Esophagus (tissue), 2 donors: ENCODE data around the gene PTPN4. TPM values are rescaled to one million over a fixed set of nuclear protein-coding genes. Genes with fewer than 3 reads are reported as not detected.

ENCODE experiments used
- H3K27ac ChIP-seq, 2 donors: one replicate each; pipeline ENCODE4 v1.5.1; 2013; ENCODE audit warnings: low read depth in 2 of 2, mild to moderate bottlenecking in 2 of 2, inconsistent platforms in 1 of 2, low read length in 1 of 2, moderate library complexity in 1 of 2
- H3K27me3 ChIP-seq, 2 donors: one replicate each; pipeline ENCODE4 v1.6.1; 2013; ENCODE audit warnings: low read length in 2 of 2, control low read depth in 1 of 2, mild to moderate bottlenecking in 1 of 2; ENCODE audit not compliant: insufficient read depth in 2 of 2, control insufficient read depth in 1 of 2
- H3K36me3 ChIP-seq, 2 donors: one replicate each; pipeline ENCODE4 v1.6.1; 2013; ENCODE audit warnings: low read length in 1 of 2; ENCODE audit not compliant: control insufficient read depth in 2 of 2, insufficient read depth in 2 of 2
- H3K4me1 ChIP-seq, 2 donors: one replicate each; pipeline ENCODE4 v1.6.1; 2013; ENCODE audit warnings: low read length in 1 of 2; ENCODE audit not compliant: control insufficient read depth in 2 of 2, insufficient read depth in 2 of 2
- H3K4me3 ChIP-seq, 2 donors: one replicate each; pipeline ENCODE4 v1.5.1; 2013; ENCODE audit warnings: low read length in 2 of 2, mild to moderate bottlenecking in 2 of 2, low read depth in 1 of 2, moderate library complexity in 1 of 2
- H3K9me3 ChIP-seq, 2 donors: one replicate each; pipeline ENCODE4 v1.6.1; 2013; ENCODE audit warnings: mild to moderate bottlenecking in 2 of 2, low read depth in 1 of 2, low read length in 1 of 2, moderate library complexity in 1 of 2; ENCODE audit not compliant: control insufficient read depth in 2 of 2, insufficient read depth in 1 of 2
- WGBS, 2 donors: extraction: QIAGEN DNeasy Blood & Tissue Kit; methylation state at CpG; one replicate each; pipeline ENCODE4 v1.1.7; 2013; 5-methylcytosine and 5-hydroxymethylcytosine counted together
- polyA plus RNA-seq, 2 donors: library from polyadenylated mRNA; stranded (reverse); fragments of 200-250 nt; gene quantifications; one replicate each; pipeline ENCODE4 v1.2.3, GENCODE V29; 2013
- donor health status: healthy with polysubstance abuse.
- donor health status: Bipolar disorder and iron deficiency.

Gene PTPN4, protein sequence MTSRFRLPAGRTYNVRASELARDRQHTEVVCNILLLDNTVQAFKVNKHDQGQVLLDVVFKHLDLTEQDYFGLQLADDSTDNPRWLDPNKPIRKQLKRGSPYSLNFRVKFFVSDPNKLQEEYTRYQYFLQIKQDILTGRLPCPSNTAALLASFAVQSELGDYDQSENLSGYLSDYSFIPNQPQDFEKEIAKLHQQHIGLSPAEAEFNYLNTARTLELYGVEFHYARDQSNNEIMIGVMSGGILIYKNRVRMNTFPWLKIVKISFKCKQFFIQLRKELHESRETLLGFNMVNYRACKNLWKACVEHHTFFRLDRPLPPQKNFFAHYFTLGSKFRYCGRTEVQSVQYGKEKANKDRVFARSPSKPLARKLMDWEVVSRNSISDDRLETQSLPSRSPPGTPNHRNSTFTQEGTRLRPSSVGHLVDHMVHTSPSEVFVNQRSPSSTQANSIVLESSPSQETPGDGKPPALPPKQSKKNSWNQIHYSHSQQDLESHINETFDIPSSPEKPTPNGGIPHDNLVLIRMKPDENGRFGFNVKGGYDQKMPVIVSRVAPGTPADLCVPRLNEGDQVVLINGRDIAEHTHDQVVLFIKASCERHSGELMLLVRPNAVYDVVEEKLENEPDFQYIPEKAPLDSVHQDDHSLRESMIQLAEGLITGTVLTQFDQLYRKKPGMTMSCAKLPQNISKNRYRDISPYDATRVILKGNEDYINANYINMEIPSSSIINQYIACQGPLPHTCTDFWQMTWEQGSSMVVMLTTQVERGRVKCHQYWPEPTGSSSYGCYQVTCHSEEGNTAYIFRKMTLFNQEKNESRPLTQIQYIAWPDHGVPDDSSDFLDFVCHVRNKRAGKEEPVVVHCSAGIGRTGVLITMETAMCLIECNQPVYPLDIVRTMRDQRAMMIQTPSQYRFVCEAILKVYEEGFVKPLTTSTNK
- 1 to 10 TPM; 2.0 to 4.5 TPM for polyA plus RNA-seq

DNA sequence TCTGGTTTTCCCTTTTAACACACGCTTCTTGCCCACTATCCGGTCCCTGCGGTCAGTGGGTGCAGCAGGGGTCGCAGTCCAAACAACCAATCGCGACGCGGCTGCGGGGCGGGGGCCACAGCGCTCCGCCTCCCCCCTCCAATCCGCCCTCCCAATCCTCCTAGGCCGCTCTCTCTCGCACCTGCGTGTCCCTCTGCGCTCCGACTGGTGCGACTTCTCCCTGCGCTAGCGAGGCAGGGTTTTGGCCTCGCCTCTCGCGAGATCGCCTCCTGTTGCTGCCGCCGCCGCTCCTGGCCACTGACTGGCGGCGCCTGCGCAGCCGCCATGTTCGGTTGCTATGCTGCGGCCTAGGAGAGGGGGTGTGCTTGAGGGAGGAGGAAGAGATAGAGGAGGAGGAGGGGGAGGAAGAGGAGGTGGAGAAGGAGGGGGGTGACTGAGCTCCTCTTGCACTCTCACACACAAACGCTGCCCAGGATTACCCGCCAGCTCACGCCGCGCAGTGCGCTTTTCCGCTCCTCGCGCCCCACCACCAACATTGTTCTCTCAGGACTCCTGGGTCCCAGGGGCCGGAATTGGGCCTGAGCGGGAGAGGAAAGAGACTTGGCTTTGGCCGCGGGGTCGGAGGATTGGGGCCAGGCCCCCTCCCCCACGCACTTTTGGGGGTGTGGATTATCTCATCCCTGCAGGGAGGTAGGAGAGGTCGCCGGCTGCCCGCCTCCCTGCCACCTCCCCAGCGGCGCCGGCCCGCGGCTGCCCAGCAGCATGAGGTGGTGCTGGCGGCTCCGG, at the start of gene PTPN4:
Gene PTPN4 (plus strand): TSS at position 472 of the 786 bp plus-strand sequence. CDS start 49,932 bp downstream, outside the sequence.
- no peaks in the 10 kb centered on the region for H3K27me3 ChIP-seq
- peak within 1 kb of the TSS; percentile 93 for H3K27ac ChIP-seq
- H3K4me1 ChIP-seq: peaks cover 0 to 2% of the 10 kb centered on the region in 2 donors
- H3K36me3 ChIP-seq: no peaks in the 10 kb centered on the region
- H3K9me3 ChIP-seq: no peaks in the 10 kb centered on the region
- H3K4me3 ChIP-seq: peak within 1 kb of the TSS; percentile 89 to 92
- 0 to 1% methylated on average over 58 to 59 of the region's 59 CpGs for WGBS, 2 donors

DNA sequence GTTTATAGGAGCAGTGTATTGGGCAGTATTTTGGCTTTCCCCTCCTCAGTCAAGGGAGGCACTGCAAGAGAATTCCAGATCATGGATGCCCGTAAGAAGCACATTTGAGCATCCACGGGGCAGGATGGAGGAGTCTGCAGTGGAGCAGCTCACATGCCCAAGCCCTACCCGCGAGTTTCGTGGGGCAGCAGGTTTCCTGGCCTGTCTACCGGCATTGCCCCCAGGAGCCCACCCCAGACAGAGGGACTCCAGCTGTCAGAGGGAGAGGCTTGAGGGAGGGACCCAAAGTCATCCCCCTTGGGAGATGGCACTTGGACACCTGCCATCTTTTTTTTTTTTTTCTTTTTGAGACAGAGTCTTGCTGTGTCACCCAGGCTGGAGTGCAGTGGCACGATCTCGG, 49.4 kb upstream of the PTPN4 start:
- H3K27me3 ChIP-seq: no peaks in the 10 kb centered on the region
- no peak overlapping the region for H3K4me3 ChIP-seq
- H3K4me1 ChIP-seq: no peaks in the 10 kb centered on the region
- H3K36me3 ChIP-seq: no peaks in the 10 kb centered on the region
- no peak overlapping the region for H3K27ac ChIP-seq
- 87 to 88% methylated on average over 8 of the region's 8 CpGs for WGBS, 2 donors
- peaks cover 0 to 1% of the 10 kb centered on the region in 2 donors for H3K9me3 ChIP-seq

DNA sequence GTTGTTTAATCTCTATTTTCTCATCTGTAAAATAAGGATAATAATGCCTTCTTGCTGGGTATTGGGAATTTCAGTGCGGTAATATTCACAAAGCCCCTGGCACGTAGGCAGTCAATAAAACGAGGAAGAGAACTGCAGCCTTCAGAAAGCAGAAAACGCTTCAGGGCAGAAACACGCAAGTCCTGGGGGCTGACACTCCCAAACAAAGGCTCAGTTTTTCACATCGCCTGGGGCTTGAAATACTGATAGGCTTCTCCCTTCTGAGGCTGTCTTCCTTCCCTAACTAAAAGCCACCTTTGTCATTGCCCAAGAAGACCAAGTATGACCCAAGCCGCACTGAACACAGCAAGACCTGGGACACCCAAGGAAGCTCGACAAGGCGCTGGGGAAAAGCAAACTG, 48.4 kb upstream of the PTPN4 start:
- H3K27ac ChIP-seq: no peak overlapping the region
- H3K36me3 ChIP-seq: no peaks in the 10 kb centered on the region
- H3K9me3 ChIP-seq: no peaks in the 10 kb centered on the region
- H3K27me3 ChIP-seq: no peaks in the 10 kb centered on the region
- no peak overlapping the region for H3K4me3 ChIP-seq
- H3K4me1 ChIP-seq: no peaks in the 10 kb centered on the region
- WGBS, 2 donors: 83 to 91% methylated on average over 9 of the region's 9 CpGs

DNA sequence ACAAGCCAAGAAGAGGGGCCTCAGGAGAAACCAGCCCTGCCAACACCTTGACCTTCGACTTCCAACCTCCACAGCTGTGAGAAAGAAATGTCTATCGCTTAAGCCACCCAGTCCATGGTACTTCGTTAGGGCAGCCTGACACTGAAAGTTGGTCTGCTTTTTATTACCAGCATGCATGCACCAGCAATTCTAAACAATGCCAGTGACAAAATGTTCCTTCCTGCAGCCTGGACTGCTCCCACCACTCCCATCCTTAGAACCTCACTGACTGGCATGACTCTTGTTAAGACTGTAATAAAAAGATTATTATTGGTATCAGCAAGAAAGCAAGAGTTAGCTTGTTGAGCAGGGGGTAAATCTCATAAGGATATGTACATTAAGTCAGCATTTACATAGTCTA, 47.2 kb upstream of the PTPN4 start:
- H3K36me3 ChIP-seq: no peaks in the 10 kb centered on the region
- H3K4me3 ChIP-seq: no peak overlapping the region
- 91% methylated on average over 3 of the region's 3 CpGs for WGBS, 2 donors
- H3K27me3 ChIP-seq: no peaks in the 10 kb centered on the region
- no peaks in the 10 kb centered on the region for H3K9me3 ChIP-seq
- H3K4me1 ChIP-seq: no peaks in the 10 kb centered on the region
- H3K27ac ChIP-seq: no peak overlapping the region

DNA sequence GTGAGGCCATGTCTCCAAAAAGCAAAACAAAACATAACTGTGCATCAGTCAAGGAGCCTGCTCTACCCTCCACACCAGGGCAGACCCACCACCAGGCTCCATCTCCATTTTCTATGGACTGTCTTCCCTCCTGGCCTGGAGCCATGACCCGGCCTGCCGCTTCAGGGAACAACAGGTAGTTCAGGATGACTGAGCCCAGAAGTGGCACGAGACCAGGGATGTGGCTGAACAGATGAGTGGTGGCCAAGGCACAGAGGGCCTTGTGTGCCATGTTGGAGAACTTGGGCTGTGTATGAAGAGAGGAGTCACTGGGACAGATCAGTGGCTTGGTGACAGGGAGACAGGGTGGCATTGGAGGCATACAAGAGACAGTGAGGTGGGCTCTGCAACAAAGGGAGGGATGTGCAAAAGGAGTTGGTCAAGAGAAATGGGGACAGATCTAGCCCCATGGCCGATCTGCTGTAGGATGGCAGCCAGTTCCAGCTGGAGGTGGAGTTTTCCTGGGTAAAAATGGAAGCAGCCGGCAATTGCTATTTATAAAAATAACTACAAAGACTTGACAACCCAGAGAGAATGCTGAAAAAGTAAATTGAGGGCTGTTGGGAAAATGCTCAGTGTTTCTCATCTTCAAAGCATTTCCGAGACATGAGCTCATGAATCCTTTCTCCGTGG, 45.8 kb upstream of the PTPN4 start:
- H3K4me1 ChIP-seq: no peaks in the 10 kb centered on the region

DNA sequence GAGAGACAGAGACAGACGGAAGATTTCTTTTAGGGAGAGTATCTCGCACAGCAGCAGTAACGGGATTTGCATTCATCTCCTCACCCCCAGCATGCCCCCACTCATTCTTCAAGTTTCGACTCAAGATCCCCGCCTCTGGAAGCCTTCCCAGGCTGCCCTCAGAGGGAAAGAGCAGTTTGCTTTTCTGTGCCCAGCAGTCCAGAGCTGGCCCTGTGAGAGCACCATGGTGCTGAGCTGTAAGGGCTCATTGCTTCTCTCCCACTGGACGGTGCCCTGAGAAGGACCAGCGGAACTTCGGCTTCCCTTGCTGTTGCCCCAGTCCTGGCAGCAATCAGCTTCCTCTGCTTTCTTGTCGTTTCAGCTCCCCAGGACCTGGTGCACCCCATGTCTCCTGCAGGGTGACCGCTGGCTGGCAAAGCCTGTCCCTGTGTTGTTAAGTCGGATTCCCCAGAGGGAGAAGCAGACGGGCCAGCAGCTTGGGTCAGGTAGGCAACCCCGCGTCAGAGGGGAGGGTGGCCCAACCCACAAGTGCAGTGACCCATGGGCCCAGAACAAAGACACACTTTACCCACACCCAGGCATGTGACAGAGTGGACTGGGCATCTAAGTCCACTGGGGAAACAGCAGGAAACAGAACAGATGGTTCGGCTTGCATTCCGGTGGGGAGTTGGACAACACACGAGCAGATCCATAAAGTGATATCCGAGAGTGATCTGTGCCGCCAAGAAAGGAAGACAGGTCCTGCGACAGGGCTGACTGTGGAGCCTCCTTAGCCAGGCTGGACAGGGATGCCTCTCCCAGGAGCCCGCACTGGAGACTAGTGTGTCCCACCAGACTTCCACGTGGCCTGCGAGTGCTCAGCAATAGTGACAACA, 44.1 kb upstream of the PTPN4 start:
- no peak overlapping the region for H3K4me3 ChIP-seq
- no peaks in the 10 kb centered on the region for H3K9me3 ChIP-seq
- H3K4me1 ChIP-seq: no peaks in the 10 kb centered on the region
- H3K27ac ChIP-seq: no peak overlapping the region
- WGBS, 2 donors: 87 to 90% methylated on average over 23 of the region's 23 CpGs
- H3K27me3 ChIP-seq: no peaks in the 10 kb centered on the region
- H3K36me3 ChIP-seq: no peaks in the 10 kb centered on the region

More for the DNA sequence above, 45.8 kb upstream of the PTPN4 start:
- Histone ChIP-seq H3K27me3 (no peaks in the 10 kb centered on the region), H3K9me3 (no peaks in the 10 kb centered on the region), H3K27ac (no peak overlapping the region), H3K36me3 (no peaks in the 10 kb centered on the region), H3K4me3 (no peak overlapping the region)
- 69 to 78% methylated on average over 7 of the region's 7 CpGs for WGBS, 2 donors

DNA sequence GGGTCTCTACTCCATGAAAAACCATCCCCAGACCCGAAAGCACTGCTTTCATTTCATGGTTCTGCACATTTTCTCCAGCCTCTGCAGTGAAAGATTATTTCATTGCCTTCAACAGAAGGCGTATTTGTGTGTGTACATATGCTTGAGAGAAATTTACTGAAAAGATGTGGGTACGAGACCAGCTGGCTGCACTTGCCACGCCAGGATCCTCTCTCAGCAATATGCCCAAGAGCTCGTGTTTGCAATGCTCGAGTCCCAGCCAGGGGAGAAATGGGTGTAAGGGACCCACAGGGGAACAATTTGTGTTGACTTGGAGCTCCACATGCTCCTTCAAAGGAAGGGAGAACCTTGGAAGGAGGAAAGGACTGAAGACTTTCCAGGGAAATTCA, 43.4 kb upstream of the PTPN4 start:
- Histone ChIP-seq H3K27ac (no peak overlapping the region), H3K27me3 (no peaks in the 10 kb centered on the region), H3K4me3 (no peak overlapping the region), H3K36me3 (no peaks in the 10 kb centered on the region), H3K9me3 (no peaks in the 10 kb centered on the region), H3K4me1 (no peaks in the 10 kb centered on the region)
- 81 to 88% methylated on average over 6 of the region's 6 CpGs for WGBS, 2 donors

DNA sequence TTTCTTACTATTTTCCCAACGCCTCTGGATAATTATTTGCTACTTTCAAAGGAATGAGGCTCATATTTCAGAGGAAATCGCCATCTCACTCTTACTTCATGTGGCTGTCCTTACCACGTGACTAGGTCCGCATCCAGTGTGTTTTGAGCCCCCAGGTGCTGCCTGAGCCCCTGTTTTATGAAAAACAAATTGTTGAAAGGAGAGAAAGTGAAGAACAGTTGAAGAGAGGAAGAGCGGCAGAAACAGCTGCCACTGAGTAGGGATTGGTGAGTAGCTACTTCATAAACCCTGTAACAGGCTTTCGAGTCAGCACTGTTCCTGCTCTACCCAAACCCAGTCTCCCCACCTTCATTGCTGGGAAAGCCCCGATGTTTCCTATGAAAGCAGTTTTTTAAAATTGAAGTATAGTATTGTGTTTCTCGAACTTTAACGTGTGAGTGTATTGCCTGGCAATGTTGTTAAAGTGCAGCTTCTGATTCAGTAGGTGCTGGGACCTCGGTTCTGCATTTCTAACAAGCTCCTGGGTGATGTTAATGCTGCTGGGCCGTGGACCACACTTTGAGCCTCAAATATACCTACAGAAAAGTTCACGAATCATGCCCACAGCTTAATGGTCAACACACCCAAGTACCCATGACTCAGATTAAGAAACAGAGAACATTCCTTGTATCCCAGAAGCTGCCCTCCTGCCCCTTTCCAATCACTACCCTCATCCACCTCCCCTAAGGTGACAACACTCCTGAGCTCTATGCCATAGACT, 41.0 kb upstream of the PTPN4 start:
- Histone ChIP-seq H3K36me3 (no peaks in the 10 kb centered on the region), H3K9me3 (no peaks in the 10 kb centered on the region), H3K27me3 (no peaks in the 10 kb centered on the region), H3K27ac (no peak overlapping the region), H3K4me1 (no peaks in the 10 kb centered on the region), H3K4me3 (no peak overlapping the region)
- 84 to 86% methylated on average over 12 of the region's 12 CpGs for WGBS, 2 donors
